GM12878 (cell line): ENCODE data around the gene SORL1. TPM values are rescaled to one million over a fixed set of nuclear protein-coding genes. Genes with fewer than 3 reads are reported as not detected.

Source experiments
- ATAC-seq: fragments of 200-7000 bp; cut with Tn5 transposase; 3 replicates; pipeline ENCODE4 v1.9.1; 2020; ENCODE audit warnings: mild to moderate bottlenecking, moderate library complexity
- BruUV-seq: library from RNA; stranded (reverse); fragments of 400-500 nt; replicated peaks from 2 replicates; lab custom pipeline; 2021; lab: Mats Ljungman, UMichigan
- CTCF ChIA-PET: fragments of 300-600 bp; sonication (Branson Sonifier 250); formaldehyde crosslinking; extraction: SDS; loops from one replicate; lab custom pipeline; 2021; ENCODE audit warnings: inconsistent platforms; lab: Yijun Ruan, JAX
- POLR2A ChIA-PET: fragments of 350-600 bp; formaldehyde crosslinking; extraction: SDS; loops from one replicate; lab custom pipeline; 2021; ENCODE audit warnings: inconsistent platforms; lab: Charles Lee
- RAD21 ChIA-PET: fragments of 300-600 bp; sonication (Branson Sonifier 250); formaldehyde crosslinking; loops from one replicate; lab custom pipeline; 2023; ENCODE audit warnings: antibody characterized with exemption; ENCODE audit not compliant: unreplicated experiment; lab: Charles Lee
- SMC1A ChIA-PET: fragments of 300-600 bp; sonication (Branson Sonifier 250); formaldehyde crosslinking; loops from one replicate; lab custom pipeline; 2023; ENCODE audit not compliant: unreplicated experiment, uncharacterized antibody; lab: Charles Lee
- DNase-seq: peaks from one replicate; pipeline ENCODE4 v3.0.0-alpha.2; 2011; ENCODE audit warnings: low read depth, low spot score
- FAIRE-seq: peaks from 3 replicates; lab custom pipeline; 2011; peaks lifted over from hg19 to GRCh38; lab: Jason Lieb, UNC
- H2AFZ ChIP-seq: 2 replicates; pipeline ENCODE4 v1.6.0; 2011; ENCODE audit warnings: low read depth, low read length, control low read depth; ENCODE audit not compliant: control insufficient read depth
- H3K27ac ChIP-seq: 2 replicates; pipeline ENCODE4 v1.5.1; 2011; ENCODE audit warnings: control low read depth; ENCODE audit not compliant: control insufficient read depth, insufficient read depth
- H3K27me3 ChIP-seq, 2 experiments: replicated peaks in 1 of 2; 2 replicates each; pipeline versions ENCODE4 v1.6.0 to v1.6.1; 2011; ENCODE audit warnings: low read length in 1 of 2; ENCODE audit not compliant: control insufficient read depth in 2 of 2, insufficient read depth in 2 of 2
- H3K36me3 ChIP-seq, 2 experiments: 2 replicates each; pipeline ENCODE4 v1.5.1; 2011; ENCODE audit warnings: low read length in 1 of 2; ENCODE audit not compliant: control insufficient read depth in 2 of 2, insufficient read depth in 2 of 2
- H3K4me1 ChIP-seq: 2 replicates; pipeline ENCODE4 v1.6.1; 2011; ENCODE audit warnings: mild to moderate bottlenecking, low read length, moderate library complexity, mixed read lengths; ENCODE audit not compliant: control insufficient read depth, insufficient read depth
- H3K4me2 ChIP-seq: 2 replicates; pipeline ENCODE4 v1.6.0; 2011; ENCODE audit warnings: control low read depth; ENCODE audit not compliant: control insufficient read depth, insufficient read depth
- H3K4me3 ChIP-seq: fragments of 200-600 bp; sonication (generic); 2 replicates; pipeline ENCODE4 v1.5.1; 2016
- H3K79me2 ChIP-seq: 2 replicates; pipeline ENCODE4 v1.6.0; 2011; ENCODE audit warnings: low read length; ENCODE audit not compliant: control insufficient read depth, insufficient read depth
- H3K9ac ChIP-seq: 2 replicates; pipeline ENCODE4 v1.8.0; 2011; ENCODE audit warnings: low read length, control low read depth, mixed read lengths; ENCODE audit not compliant: control insufficient read depth, insufficient read depth
- H3K9me3 ChIP-seq: replicated peaks from 3 replicates; pipeline ENCODE4 v1.5.1; 2011; ENCODE audit warnings: mild to moderate bottlenecking, low read length; ENCODE audit not compliant: control insufficient read depth, insufficient read depth
- H4K20me1 ChIP-seq: 2 replicates; pipeline ENCODE4 v1.6.0; 2011; ENCODE audit not compliant: control insufficient read depth, insufficient read depth
- ATF3 ChIP-seq: IDR thresholded peaks from 2 replicates; pipeline ENCODE4 v1.6.1; 2011; ENCODE audit warnings: low read depth, mild to moderate bottlenecking, low read length, moderate library complexity, borderline replicate concordance; ENCODE audit errors: extremely low read depth
- BCL3 ChIP-seq: IDR thresholded peaks from 2 replicates; pipeline ENCODE4 v1.6.1; 2011; ENCODE audit warnings: borderline replicate concordance, low read depth, mild to moderate bottlenecking, moderate library complexity, low read length; ENCODE audit not compliant: insufficient read depth, poor library complexity, severe bottlenecking
- HDGF ChIP-seq: fragments of 450-650 bp; IDR thresholded peaks from 2 replicates; pipeline ENCODE4 v1.6.1; 2016; ENCODE audit warnings: antibody characterized with exemption
- HSF1 ChIP-seq: fragments of 150-350 bp; IDR thresholded peaks from 2 replicates; pipeline ENCODE4 v1.6.1; 2014; ENCODE audit warnings: mild to moderate bottlenecking, low read depth, low read length
- MLLT1 ChIP-seq: fragments of 450-650 bp; IDR thresholded peaks from 2 replicates; pipeline ENCODE4 v1.6.1; 2016; ENCODE audit warnings: mild to moderate bottlenecking
- MYB ChIP-seq: fragments of 150-350 bp; IDR thresholded peaks from 2 replicates; pipeline ENCODE4 v1.6.1; 2014; ENCODE audit warnings: mild to moderate bottlenecking, low read depth, low read length, borderline replicate concordance
- RAD21 ChIP-seq: IDR thresholded peaks from 2 replicates; pipeline ENCODE4 v1.6.1; 2011; ENCODE audit warnings: mild to moderate bottlenecking, low read depth, low read length, moderate library complexity; ENCODE audit not compliant: insufficient read depth
- SMAD1 ChIP-seq: fragments of 450-650 bp; IDR thresholded peaks from 2 replicates; pipeline ENCODE4 v1.6.1; 2018; ENCODE audit warnings: mild to moderate bottlenecking, low read depth; ENCODE audit not compliant: partially characterized antibody
- WGBS: methylation state at CpG from one replicate; pipeline ENCODE4 v1.1.6; 2016; ENCODE audit warnings: low lambda C conversion rate; ENCODE audit not compliant: insufficient replicate concordance, insufficient coverage; ENCODE audit errors: missing lambda C conversion rate; 5-methylcytosine and 5-hydroxymethylcytosine counted together
- in situ Hi-C: fragments of 300-500 bp; cut with MboI; formaldehyde crosslinking; loops from 9 replicates; pipeline ENCODE4 v1.14.3; 2018; ENCODE audit warnings: mixed read lengths
- intact Hi-C: fragments of 100-400 bp; cut with micrococcal nuclease; formaldehyde crosslinking; loops from one replicate; pipeline ENCODE4 v1.14.2; 2022; ENCODE audit not compliant: unreplicated experiment
- polyA plus RNA-seq, 11 experiments: library from polyadenylated mRNA; depleted of rRNA in 4 of 11; unstranded in 6 of 11; stranded (reverse) in 5 of 11; fragments of >200 nt; fragmentation: Nextera tagmentation in 4 of 11; fragmentation: Illumina TruSeq in 1 of 11; extraction: Ambion mirVana in 4 of 11; extraction: Trizol in 1 of 11; gene quantifications; 1 replicate in 1 of 11; 2 replicates in 10 of 11; pipeline versions ENCODE4 v1.2.1 to v1.2.3, GENCODE V29; 2011 to 2016; ENCODE audit warnings: inconsistent platforms in 2 of 11, missing spikeins in 2 of 11, low read depth in 1 of 11
- total RNA-seq, 4 experiments: library from RNA; depleted of rRNA in 3 of 4; stranded (reverse); fragments of >200 nt in 3 of 4; fragmentation: Illumina TruSeq in 1 of 4; extraction: Trizol in 1 of 4; gene quantifications; 2 replicates each; pipeline versions ENCODE4 v1.2.1 to v1.2.3, GENCODE V29; 2013 to 2021

SORL1 gene
- total and polyA plus RNA-seq, 10 of the 15 experiments (the other 5 are each of a cell fraction or from before 2014, with no cell fraction given): 20.2 to 107 (median 59.9) TPM

- SMC1A ChIA-PET: interaction anchor here (0.9 to 2.2 kb wide), 9 partner anchors 8 to 44 kb away, joined by 3 to 6 read pairs (median 4); no protein-coding TSS in a partner anchor
Observed at GRCh38 chr11:121412000-121412587, 40.0 kb upstream of the SORL1 start.

More at GRCh38 chr11:121412000-121412587, 40.0 kb upstream of the SORL1 start:
- DNase-seq (no peak), FAIRE-seq (no peak), ATAC-seq (no peak)
- Histone ChIP-seq H3K36me3 (no peaks in the 10 kb centered on the region), H3K4me2 (no peak overlapping the region), H3K9ac (no peak overlapping the region), H3K27ac (no peak overlapping the region), H3K9me3 (no peaks in the 10 kb centered on the region), H3K27me3 (no peaks in the 10 kb centered on the region), H3K4me3 (no peak overlapping the region), H4K20me1 (no peaks in the 10 kb centered on the region), H3K4me1 (peaks cover 4% of the 10 kb centered on the region; the same call in 1 of the 2 replicates), H3K79me2 (no peaks in the 10 kb centered on the region), H2AFZ (no peak overlapping the region)
- in situ Hi-C loops (no loop called here), intact Hi-C loops (no loop called here)
- RAD21 ChIA-PET: interaction anchor here (1.5 to 1.6 kb wide), 2 partner anchors 18 to 39 kb away, joined by 3 to 5 read pairs; no protein-coding TSS in a partner anchor
- CTCF ChIA-PET: interaction anchor here (1.0 kb wide), 1 partner anchor 31 kb away, joined by 3 read pairs; no protein-coding TSS in a partner anchor
- 91% methylated on average over 4 of the region's 4 CpGs for WGBS
- BruUV-seq: no TSS peak
- POLR2A ChIA-PET: no interaction called here
- TF ChIP-seq RAD21 (no peak), ATF3 (no peak), SMAD1 (no peak), HSF1 (no peak), MLLT1 (no peak), HDGF (no peak), MYB (no peak), BCL3 (no peak)
- TF ChIP-seq, all 136 proteins: peak for 0
